OCI-M2 (cell line): ENCODE measurements around the gene TP73.

Source experiments
- DNase-seq: peaks from one replicate; lab custom pipeline; 2025; ENCODE audit not compliant: unreplicated experiment; lab: John Stamatoyannopoulos, UW

The TP73 gene

GRCh38 chr1:3651930-3652547 lies at the start of gene TP73:
TSS of gene TP73 (plus strand) at chr1:3652516. CDS start at chr1:3682366, 29,850 bp downstream.
- no peak for DNase-seq

DNA sequence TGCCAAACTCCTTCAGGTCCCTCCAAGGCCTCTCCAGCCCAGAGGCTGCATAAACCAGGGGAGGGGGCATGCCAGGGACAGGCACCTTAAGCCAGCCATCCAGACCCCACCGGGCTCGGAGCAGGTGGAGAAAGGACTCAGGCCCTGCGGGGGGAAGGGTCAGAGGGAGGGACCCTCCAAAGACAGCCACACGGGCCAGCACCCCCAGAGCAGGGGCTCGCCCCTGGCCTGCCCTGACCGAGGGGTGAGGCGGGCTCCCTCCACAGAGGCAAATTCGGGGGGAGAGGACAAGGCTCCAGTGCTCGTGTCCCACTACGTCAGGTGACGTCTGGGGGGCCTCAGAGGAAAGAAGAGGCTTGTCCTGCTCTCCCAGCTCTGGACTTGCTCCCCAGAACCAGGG lies 49.2 kb upstream of the TP73 start:
- DNase-seq: no peak

DNA sequence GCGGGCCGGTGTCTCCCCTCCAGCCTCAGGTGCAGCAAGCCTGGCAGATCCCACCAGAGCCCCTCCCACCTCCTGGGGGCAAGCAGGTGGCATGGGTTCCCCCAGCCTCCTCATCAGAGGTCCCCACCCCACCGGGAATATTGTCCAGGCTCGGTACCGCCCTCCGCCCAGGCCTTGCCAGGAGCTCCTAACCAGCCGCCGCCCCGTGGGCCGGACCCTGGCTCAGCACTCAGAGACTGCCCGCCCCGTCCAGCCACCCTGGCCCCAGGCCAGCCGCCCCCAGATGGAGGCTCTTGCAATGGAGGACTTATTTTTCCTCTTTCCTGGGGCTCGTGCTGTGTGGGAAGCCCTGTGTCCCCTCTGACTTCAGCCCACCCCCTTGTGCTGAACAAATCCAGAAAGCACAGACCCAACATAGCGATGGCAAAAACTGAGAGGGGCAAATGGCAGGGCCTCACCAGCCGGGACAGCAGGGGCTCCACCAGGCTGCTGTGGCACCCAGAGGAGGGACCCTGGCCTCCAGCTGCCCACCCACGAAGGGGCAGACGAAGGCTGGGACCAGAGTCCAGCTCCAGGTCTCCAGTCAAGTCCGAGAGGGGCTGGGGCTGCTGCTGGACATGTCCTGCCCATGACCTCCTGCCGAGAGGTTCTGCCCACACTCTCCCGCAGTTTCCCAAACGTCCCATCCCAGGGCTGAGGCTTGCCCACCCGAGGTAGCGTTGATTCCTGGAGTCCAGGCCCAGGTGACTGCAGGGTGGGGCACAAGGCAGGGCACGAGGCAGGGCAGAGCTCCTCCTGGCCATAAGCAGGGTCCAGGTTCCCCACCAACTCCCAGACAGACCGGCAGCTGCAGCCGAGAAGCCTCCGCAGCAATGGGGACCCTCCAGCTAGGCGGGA lies 48.5 kb upstream of the TP73 start:
- no peak for DNase-seq

GRCh38 chr1:3604468-3604974 lies 47.8 kb upstream of the TP73 start:
- DNase-seq: no peak

DNA sequence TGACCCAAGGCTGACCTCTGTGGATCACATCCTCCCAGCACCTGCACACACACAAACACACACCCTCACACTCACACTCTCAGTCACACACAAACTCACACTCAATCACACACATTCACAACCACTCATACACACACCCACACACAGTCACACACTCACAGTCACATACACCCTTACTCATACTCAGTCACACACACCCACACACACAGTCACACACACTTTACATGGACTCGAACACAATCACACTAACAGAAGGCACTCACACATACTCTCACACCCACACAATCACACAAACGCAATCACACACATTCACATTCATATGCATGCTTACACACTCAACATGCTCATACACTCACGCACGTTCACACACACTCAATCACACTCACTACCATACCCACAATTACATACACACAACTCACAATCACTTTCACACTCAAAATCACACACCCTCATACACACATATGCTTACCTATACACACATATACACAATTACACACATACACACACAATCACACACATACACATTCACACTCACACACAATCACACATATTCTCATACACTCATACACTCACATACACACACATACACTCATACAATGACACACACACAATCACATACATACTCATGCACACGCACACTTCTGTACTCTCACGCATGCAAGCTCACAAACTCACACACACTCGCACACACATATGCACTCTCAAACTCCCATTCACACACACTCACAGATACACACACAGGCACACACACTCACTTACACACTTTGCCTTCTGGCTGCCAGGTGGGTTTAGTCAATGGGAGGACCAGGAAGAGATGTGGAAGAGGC lies 47.1 kb upstream of the TP73 start:
- DNase-seq: no peak

- no peak for DNase-seq
Observed at GRCh38 chr1:3606779-3607702, 45.3 kb upstream of the TP73 start.

DNA sequence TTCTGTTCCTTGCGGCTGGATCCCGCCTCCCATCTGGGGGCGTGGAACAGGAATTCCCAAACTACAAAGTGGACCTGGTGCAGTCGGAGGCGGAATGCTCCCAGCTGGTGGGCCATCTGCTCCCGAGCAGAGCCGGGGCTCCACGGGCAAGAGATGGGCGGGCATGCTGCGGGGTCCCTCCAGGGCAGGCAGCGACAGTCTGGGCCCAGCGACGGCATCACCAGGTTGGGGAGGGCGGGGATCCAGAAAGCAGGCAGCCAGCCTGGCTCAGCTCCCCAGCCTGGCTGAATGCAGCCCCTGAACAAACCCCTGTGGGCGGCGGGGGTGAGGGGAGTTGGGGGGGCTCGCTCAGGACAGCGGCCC lies 44.6 kb upstream of the TP73 start:
- no peak for DNase-seq

GRCh38 chr1:3608154-3608553 lies 44.2 kb upstream of the TP73 start:
- DNase-seq: no peak

GRCh38 chr1:3609016-3609768 lies 43.1 kb upstream of the TP73 start:
- no peak for DNase-seq

GRCh38 chr1:3609769-3610526 lies 42.4 kb upstream of the TP73 start:
- no peak for DNase-seq

- no peak for DNase-seq
Observed at GRCh38 chr1:3610527-3611169, 41.7 kb upstream of the TP73 start.

- DNase-seq: peak; percentile 12
Observed at GRCh38 chr1:3611170-3612019, 40.9 kb upstream of the TP73 start, which contains the start of gene MEGF6. TSS of gene MEGF6 (minus strand) at chr1:3611508. CDS start at chr1:3611268, 240 bp downstream.

DNA sequence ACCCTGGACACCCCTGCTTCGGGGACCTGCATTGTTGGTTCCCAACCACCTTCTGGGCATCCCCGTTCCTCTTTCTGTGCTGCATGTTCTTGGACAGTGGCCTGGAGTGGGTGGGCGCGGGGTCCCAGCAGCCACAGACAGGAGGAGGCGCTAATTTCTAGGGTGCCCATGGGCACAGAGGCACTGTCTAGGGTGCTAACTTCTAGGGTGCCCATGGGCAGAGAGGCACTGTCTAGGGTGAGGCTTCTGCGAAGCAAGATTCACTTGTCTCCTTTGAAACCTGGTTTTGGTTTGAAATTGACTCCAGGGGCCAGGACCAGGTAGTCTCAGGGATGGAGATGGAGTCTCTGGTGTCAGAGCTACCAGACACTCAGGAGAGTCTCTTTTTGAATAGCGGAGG lies 40.2 kb upstream of the TP73 start:
- no peak for DNase-seq

GRCh38 chr1:3614755-3615742 lies 37.3 kb upstream of the TP73 start:
- DNase-seq: no peak

GRCh38 chr1:3616861-3617260 lies 35.5 kb upstream of the TP73 start:
- no peak for DNase-seq

- DNase-seq: no peak
Observed at GRCh38 chr1:3617806-3618345, 34.4 kb upstream of the TP73 start.
